GM12878 (cell line): Measurements from ENCODE around the gene SSRP1. TPM values are rescaled to one million over a fixed set of nuclear protein-coding genes. Genes with fewer than 3 reads are reported as not detected.

Experiments
- ATAC-seq: fragments of 200-7000 bp; cut with Tn5 transposase; 3 replicates; pipeline ENCODE4 v1.9.1; 2020; ENCODE audit warnings: mild to moderate bottlenecking, moderate library complexity
- BruUV-seq: library from RNA; stranded (reverse); fragments of 400-500 nt; replicated peaks from 2 replicates; lab custom pipeline; 2021; lab: Mats Ljungman, UMichigan
- CTCF ChIA-PET: fragments of 300-600 bp; sonication (Branson Sonifier 250); formaldehyde crosslinking; extraction: SDS; loops from one replicate; lab custom pipeline; 2021; ENCODE audit warnings: inconsistent platforms; lab: Yijun Ruan, JAX
- POLR2A ChIA-PET: fragments of 350-600 bp; formaldehyde crosslinking; extraction: SDS; loops from one replicate; lab custom pipeline; 2021; ENCODE audit warnings: inconsistent platforms; lab: Charles Lee
- RAD21 ChIA-PET: fragments of 300-600 bp; sonication (Branson Sonifier 250); formaldehyde crosslinking; loops from one replicate; lab custom pipeline; 2023; ENCODE audit warnings: antibody characterized with exemption; ENCODE audit not compliant: unreplicated experiment; lab: Charles Lee
- SMC1A ChIA-PET: fragments of 300-600 bp; sonication (Branson Sonifier 250); formaldehyde crosslinking; loops from one replicate; lab custom pipeline; 2023; ENCODE audit not compliant: unreplicated experiment, uncharacterized antibody; lab: Charles Lee
- DNase-seq: peaks from one replicate; pipeline ENCODE4 v3.0.0-alpha.2; 2011; ENCODE audit warnings: low read depth, low spot score
- FAIRE-seq: peaks from 3 replicates; lab custom pipeline; 2011; peaks lifted over from hg19 to GRCh38; lab: Jason Lieb, UNC
- H2AFZ ChIP-seq: 2 replicates; pipeline ENCODE4 v1.6.0; 2011; ENCODE audit warnings: low read depth, low read length, control low read depth; ENCODE audit not compliant: control insufficient read depth
- H3K27ac ChIP-seq: 2 replicates; pipeline ENCODE4 v1.5.1; 2011; ENCODE audit warnings: control low read depth; ENCODE audit not compliant: control insufficient read depth, insufficient read depth
- H3K27me3 ChIP-seq, 2 experiments: replicated peaks in 1 of 2; 2 replicates each; pipeline versions ENCODE4 v1.6.0 to v1.6.1; 2011; ENCODE audit warnings: low read length in 1 of 2; ENCODE audit not compliant: control insufficient read depth in 2 of 2, insufficient read depth in 2 of 2
- H3K36me3 ChIP-seq, 2 experiments: 2 replicates each; pipeline ENCODE4 v1.5.1; 2011; ENCODE audit warnings: low read length in 1 of 2; ENCODE audit not compliant: control insufficient read depth in 2 of 2, insufficient read depth in 2 of 2
- H3K4me1 ChIP-seq: 2 replicates; pipeline ENCODE4 v1.6.1; 2011; ENCODE audit warnings: mild to moderate bottlenecking, low read length, moderate library complexity, mixed read lengths; ENCODE audit not compliant: control insufficient read depth, insufficient read depth
- H3K4me2 ChIP-seq: 2 replicates; pipeline ENCODE4 v1.6.0; 2011; ENCODE audit warnings: control low read depth; ENCODE audit not compliant: control insufficient read depth, insufficient read depth
- H3K4me3 ChIP-seq: fragments of 200-600 bp; sonication (generic); 2 replicates; pipeline ENCODE4 v1.5.1; 2016
- H3K79me2 ChIP-seq: 2 replicates; pipeline ENCODE4 v1.6.0; 2011; ENCODE audit warnings: low read length; ENCODE audit not compliant: control insufficient read depth, insufficient read depth
- H3K9ac ChIP-seq: 2 replicates; pipeline ENCODE4 v1.8.0; 2011; ENCODE audit warnings: low read length, control low read depth, mixed read lengths; ENCODE audit not compliant: control insufficient read depth, insufficient read depth
- H3K9me3 ChIP-seq: replicated peaks from 3 replicates; pipeline ENCODE4 v1.5.1; 2011; ENCODE audit warnings: mild to moderate bottlenecking, low read length; ENCODE audit not compliant: control insufficient read depth, insufficient read depth
- H4K20me1 ChIP-seq: 2 replicates; pipeline ENCODE4 v1.6.0; 2011; ENCODE audit not compliant: control insufficient read depth, insufficient read depth
- BMI1 ChIP-seq: fragments of 450-650 bp; IDR thresholded peaks from 2 replicates; pipeline ENCODE4 v1.6.1; 2016; ENCODE audit warnings: mild to moderate bottlenecking, moderate library complexity, borderline replicate concordance
- DPF2 ChIP-seq: fragments of 450-650 bp; IDR thresholded peaks from 2 replicates; pipeline ENCODE4 v1.6.1; 2017; ENCODE audit warnings: mild to moderate bottlenecking
- EGR1 ChIP-seq, 2 experiments: IDR thresholded peaks; 1 replicate in 1 of 2; 2 replicates in 1 of 2; pipeline ENCODE4 v1.6.1; 2011 to 2012; ENCODE audit warnings: low read depth in 2 of 2, low read length in 2 of 2, borderline replicate concordance in 1 of 2, mild to moderate bottlenecking in 1 of 2, moderate library complexity in 1 of 2
- EP300 ChIP-seq, 2 experiments: fragments of 150-350 bp in 1 of 2; IDR thresholded peaks; 2 replicates each; pipeline ENCODE4 v1.6.1; 2011 to 2012; ENCODE audit warnings: low read depth in 2 of 2, low read length in 2 of 2, borderline replicate concordance in 1 of 2, improper control_type of control experiment in 1 of 2, inconsistent platforms in 1 of 2; ENCODE audit not compliant: control insufficient read depth in 1 of 2
- MEF2B ChIP-seq: fragments of 450-650 bp; IDR thresholded peaks from 2 replicates; pipeline ENCODE4 v1.6.1; 2018; ENCODE audit warnings: mild to moderate bottlenecking, moderate library complexity; ENCODE audit not compliant: partially characterized antibody, poor library complexity, severe bottlenecking
- NFIC ChIP-seq: IDR thresholded peaks from 2 replicates; pipeline ENCODE4 v1.6.1; 2012; ENCODE audit warnings: low read depth, mild to moderate bottlenecking, inconsistent platforms, low read length, moderate library complexity
- NRF1 ChIP-seq: conservative IDR thresholded peaks from 2 replicates; pipeline ENCODE4 v1.6.1; 2011; ENCODE audit warnings: mild to moderate bottlenecking, low read depth, low read length, improper control_type of control experiment
- RELA ChIP-seq: fragments of 450-650 bp; IDR thresholded peaks from 2 replicates; pipeline ENCODE4 v1.8.0; 2014; ENCODE audit warnings: borderline replicate concordance; ENCODE audit not compliant: partially characterized antibody
- TAF1 ChIP-seq: IDR thresholded peaks from 2 replicates; pipeline ENCODE4 v1.6.1; 2011; ENCODE audit warnings: mild to moderate bottlenecking, low read depth, low read length, borderline replicate concordance
- TARDBP ChIP-seq: IDR thresholded peaks from 2 replicates; pipeline ENCODE4 v1.6.1; 2016; ENCODE audit warnings: borderline replicate concordance
- TCF12 ChIP-seq: IDR thresholded peaks from 2 replicates; pipeline ENCODE4 v1.6.1; 2011; ENCODE audit warnings: low read depth, mild to moderate bottlenecking, low read length
- YY1 ChIP-seq: IDR thresholded peaks from 2 replicates; pipeline ENCODE4 v1.6.1; 2011; ENCODE audit warnings: low read depth, mild to moderate bottlenecking, low read length
- ZNF687 ChIP-seq: fragments of 450-650 bp; IDR thresholded peaks from 2 replicates; pipeline ENCODE4 v1.6.1; 2017; ENCODE audit warnings: mild to moderate bottlenecking, moderate library complexity
- WGBS: methylation state at CpG from one replicate; pipeline ENCODE4 v1.1.6; 2016; ENCODE audit warnings: low lambda C conversion rate; ENCODE audit not compliant: insufficient replicate concordance, insufficient coverage; ENCODE audit errors: missing lambda C conversion rate; 5-methylcytosine and 5-hydroxymethylcytosine counted together
- in situ Hi-C: fragments of 300-500 bp; cut with MboI; formaldehyde crosslinking; loops from 9 replicates; pipeline ENCODE4 v1.14.3; 2018; ENCODE audit warnings: mixed read lengths
- intact Hi-C: fragments of 100-400 bp; cut with micrococcal nuclease; formaldehyde crosslinking; loops from one replicate; pipeline ENCODE4 v1.14.2; 2022; ENCODE audit not compliant: unreplicated experiment
- polyA plus RNA-seq, 11 experiments: library from polyadenylated mRNA; depleted of rRNA in 4 of 11; unstranded in 6 of 11; stranded (reverse) in 5 of 11; fragments of >200 nt; fragmentation: Nextera tagmentation in 4 of 11; fragmentation: Illumina TruSeq in 1 of 11; extraction: Ambion mirVana in 4 of 11; extraction: Trizol in 1 of 11; gene quantifications; 1 replicate in 1 of 11; 2 replicates in 10 of 11; pipeline versions ENCODE4 v1.2.1 to v1.2.3, GENCODE V29; 2011 to 2016; ENCODE audit warnings: inconsistent platforms in 2 of 11, missing spikeins in 2 of 11, low read depth in 1 of 11
- total RNA-seq, 4 experiments: library from RNA; depleted of rRNA in 3 of 4; stranded (reverse); fragments of >200 nt in 3 of 4; fragmentation: Illumina TruSeq in 1 of 4; extraction: Trizol in 1 of 4; gene quantifications; 2 replicates each; pipeline versions ENCODE4 v1.2.1 to v1.2.3, GENCODE V29; 2013 to 2021
- TF ChIP-seq, protein P1 (sequence below), 3 experiments: IDR thresholded peaks in 2 of 3; conservative IDR thresholded peaks in 1 of 3; 2 replicates each; pipeline ENCODE4 v1.5.1; 2011; ENCODE audit warnings: low read depth in 3 of 3, low read length in 3 of 3, mild to moderate bottlenecking in 3 of 3, control low read depth in 2 of 3, moderate library complexity in 2 of 3, inconsistent platforms in 1 of 3, mixed read lengths in 1 of 3; ENCODE audit not compliant: control insufficient read depth in 2 of 3, insufficient read depth in 1 of 3; ENCODE audit errors: extremely low read depth in 1 of 3

SSRP1 gene
- total and polyA plus RNA-seq, 10 of the 15 experiments (the other 5 are each of a cell fraction or from before 2014, with no cell fraction given): 73.6 to 279 (median 138) TPM

DNA sequence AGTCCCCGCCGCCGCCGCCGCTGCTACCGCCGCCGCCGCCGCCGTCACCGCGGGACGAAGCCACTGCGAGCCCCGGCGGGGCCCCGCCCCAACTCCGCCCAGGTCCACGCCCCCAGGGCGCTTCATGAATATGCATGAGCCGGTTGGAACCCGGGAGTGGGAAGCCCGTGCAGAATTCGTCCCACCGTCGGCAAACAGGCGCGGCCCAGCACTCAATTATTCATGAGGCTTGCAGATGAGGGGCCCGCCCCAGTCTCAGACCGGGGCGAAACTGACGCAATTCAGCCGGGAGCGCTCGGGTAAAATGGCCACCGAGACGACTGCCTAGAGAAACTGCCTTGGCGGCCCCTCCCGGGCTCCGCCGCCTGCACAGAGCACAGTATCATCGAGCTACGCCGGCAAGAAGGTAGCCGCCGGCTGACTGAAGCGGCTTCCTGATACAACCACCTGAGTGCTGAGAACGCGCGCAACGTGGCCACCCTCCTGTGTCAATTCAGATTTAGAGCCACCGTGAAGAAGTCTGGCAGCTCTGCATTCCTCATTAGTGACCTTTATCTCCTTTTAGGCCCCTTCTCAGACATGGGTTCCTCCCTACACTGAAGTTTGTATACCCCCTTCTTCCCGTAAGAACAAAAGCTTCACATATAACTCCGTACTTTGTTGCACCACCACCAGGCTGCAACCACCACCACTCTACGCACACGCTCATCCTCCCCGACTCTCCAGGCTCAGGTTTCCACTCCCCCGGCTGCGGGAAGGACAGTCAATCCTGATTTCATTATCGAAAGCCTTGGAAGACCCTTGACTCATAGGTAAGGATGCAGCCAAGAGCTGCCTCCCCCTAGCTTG lies 10.6 kb downstream of the SSRP1 start, which contains the start of gene TNKS1BP1:
TSS of gene TNKS1BP1 (minus strand) at position 67 of the 849 bp plus-strand sequence. CDS start 3,067 bp downstream, outside the sequence.
- peak within 1 kb of the TSS; percentile 75 for H3K9ac ChIP-seq
- no peaks in the 10 kb centered on the region for H3K79me2 ChIP-seq
- ChIA-PET CTCF (interaction anchor here (1.0 to 1.7 kb wide), 6 partner anchors 9 to 203 kb away, joined by 3 to 13 read pairs (median 6); partner anchors contain the start of genes P2RX3 and SSRP1), RAD21 (interaction anchor here (1.2 to 3.0 kb wide), 3 partner anchors 10 to 101 kb away, joined by 5 to 14 read pairs (median 6); partner anchors contain the start of gene SSRP1), POLR2A (interaction anchor here (0.7 to 3.5 kb wide), 5 partner anchors 10 to 101 kb away, joined by 3 to 35 read pairs (median 3); partner anchors contain the start of genes SLC43A3 and SSRP1), SMC1A (interaction anchor here (0.7 to 2.7 kb wide), 4 partner anchors 11 to 133 kb away, joined by 3 to 20 read pairs (median 4); partner anchors contain the start of gene SSRP1)
- H3K36me3 ChIP-seq: peaks cover 13 to 20% of the 10 kb centered on the region in 2 experiments; a peak in 3 of 4 replicates
- peak within 1 kb of the TSS; percentile 91 for H3K4me2 ChIP-seq
- BruUV-seq: TSS peak; percentile 98
- H3K4me1 ChIP-seq: peaks cover 22% of the 10 kb centered on the region
- intact Hi-C loops (no loop called here), in situ Hi-C loops (loop anchor here (25.0 kb wide), 2 partner anchors 1187 to 1262 kb away; partner anchors contain the start of genes LPXN, OR5B21 and ZFP91)
- ATAC-seq (peak; percentile 87), FAIRE-seq (peak; percentile 89), DNase-seq (peak; percentile 56)
- H3K27me3 ChIP-seq: no peaks in the 10 kb centered on the region
- peak within 1 kb of the TSS; percentile 51 for H3K4me3 ChIP-seq
- peak within 1 kb of the TSS; percentile 81 for H3K27ac ChIP-seq
- under 1% methylated on average over 42 of the region's 61 CpGs for WGBS
- H2AFZ ChIP-seq: peak within 1 kb of the TSS; percentile 77
- H3K9me3 ChIP-seq: no peaks in the 10 kb centered on the region
- no peaks in the 10 kb centered on the region for H4K20me1 ChIP-seq
- TF ChIP-seq ZNF687 (no peak; the same call in 1 of the 2 replicates), YY1 (peak; percentile 92), MEF2B (no peak), TCF12 (peak; percentile 26; the same call in 1 of the 2 replicates), DPF2 (0 out of 2 replicates have a peak, but pooled peaks have one; percentile 53), RELA (peak; percentile 29), NRF1 (no peak), TARDBP (no peak), BMI1 (no peak), NFIC (peak; percentile 46; the same call in 1 of the 2 replicates), TAF1 (peak; percentile 93), EGR1 (IDR thresholded peaks at IDR 0.05; ENCODE audit: borderline replicate concordance in 1 of 2, low read depth in 2 of 2, low read length in 2 of 2) (no peak), EP300 (IDR thresholded peaks at IDR 0.05; ENCODE audit: borderline replicate concordance in 1 of 2, control insufficient read depth in 1 of 2, low read depth in 2 of 2, low read length in 2 of 2) (no peak)
- TF ChIP-seq, protein P1, sequence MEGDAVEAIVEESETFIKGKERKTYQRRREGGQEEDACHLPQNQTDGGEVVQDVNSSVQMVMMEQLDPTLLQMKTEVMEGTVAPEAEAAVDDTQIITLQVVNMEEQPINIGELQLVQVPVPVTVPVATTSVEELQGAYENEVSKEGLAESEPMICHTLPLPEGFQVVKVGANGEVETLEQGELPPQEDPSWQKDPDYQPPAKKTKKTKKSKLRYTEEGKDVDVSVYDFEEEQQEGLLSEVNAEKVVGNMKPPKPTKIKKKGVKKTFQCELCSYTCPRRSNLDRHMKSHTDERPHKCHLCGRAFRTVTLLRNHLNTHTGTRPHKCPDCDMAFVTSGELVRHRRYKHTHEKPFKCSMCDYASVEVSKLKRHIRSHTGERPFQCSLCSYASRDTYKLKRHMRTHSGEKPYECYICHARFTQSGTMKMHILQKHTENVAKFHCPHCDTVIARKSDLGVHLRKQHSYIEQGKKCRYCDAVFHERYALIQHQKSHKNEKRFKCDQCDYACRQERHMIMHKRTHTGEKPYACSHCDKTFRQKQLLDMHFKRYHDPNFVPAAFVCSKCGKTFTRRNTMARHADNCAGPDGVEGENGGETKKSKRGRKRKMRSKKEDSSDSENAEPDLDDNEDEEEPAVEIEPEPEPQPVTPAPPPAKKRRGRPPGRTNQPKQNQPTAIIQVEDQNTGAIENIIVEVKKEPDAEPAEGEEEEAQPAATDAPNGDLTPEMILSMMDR (IDR thresholded peaks at IDR 0.05 in 2 of 3, conservative IDR thresholded peaks at IDR 0.05 in 1 of 3; ENCODE audit: control insufficient read depth in 2 of 3, extremely low read depth in 1 of 3, insufficient read depth in 1 of 3, low read depth in 3 of 3, low read length in 3 of 3): no peak
